Activated CD8-positive, alpha-beta T cell treated with anti-CD3 and anti-CD28 coated beads for 36 hours (primary cell): ENCODE measurements around the gene STAC2. TPM values are rescaled to one million over a fixed set of nuclear protein-coding genes. Genes with fewer than 3 reads are reported as not detected.
A peak's percentile ranks its signal among the peaks of the same experiment; 100 is the strongest.

ENCODE experiments used
- ATAC-seq: fragments of 200-7000 bp; cut with Tn5 transposase; one replicate; pipeline ENCODE4 v1.10.0; 2021; ENCODE audit warnings: mild to moderate bottlenecking, moderate library complexity
- CTCF ChIA-PET: fragments of 350-600 bp; sonication (Branson Sonifier 250); formaldehyde crosslinking; loops from one replicate; lab custom pipeline; 2021; ENCODE audit warnings: antibody characterized with exemption; lab: Charles Lee
- POLR2A ChIA-PET: fragments of 350-600 bp; sonication (Branson Sonifier 250); formaldehyde crosslinking; loops from one replicate; lab custom pipeline; 2021; ENCODE audit warnings: antibody characterized with exemption; lab: Charles Lee
- DNase-seq: peaks from one replicate; pipeline ENCODE4 v3.0.0-alpha.2; 2020
- H3K27ac Mint-ChIP-seq: one replicate; pipeline ENCODE4 v1.8.0; 2021; ENCODE audit warnings: mild to moderate bottlenecking, mixed read lengths
- H3K27me3 Mint-ChIP-seq: one replicate; pipeline ENCODE4 v1.8.0; 2021; ENCODE audit warnings: mixed read lengths
- H3K36me3 Mint-ChIP-seq: one replicate; pipeline ENCODE4 v1.8.0; 2021; ENCODE audit warnings: low read depth, mixed read lengths
- H3K4me1 Mint-ChIP-seq: one replicate; pipeline ENCODE4 v1.8.0; 2021; ENCODE audit warnings: low read depth, mixed read lengths
- H3K4me3 Mint-ChIP-seq: one replicate; pipeline ENCODE4 v1.8.0; 2021; ENCODE audit warnings: mild to moderate bottlenecking, moderate library complexity, mixed read lengths
- H3K9me3 Mint-ChIP-seq: one replicate; pipeline ENCODE4 v1.8.0; 2021; ENCODE audit warnings: mixed read lengths
- intact Hi-C: fragments of 100-400 bp; cut with micrococcal nuclease; formaldehyde crosslinking; loops from one replicate; pipeline ENCODE4 v1.10.0; 2022
- total RNA-seq, 2 experiments: library from RNA; stranded (reverse); gene quantifications; one replicate each; pipeline ENCODE4 v1.2.3, GENCODE V29; 2021
- TF ChIP-seq, protein P1 (sequence below): fragments of 200-600 bp; IDR thresholded peaks from one replicate; pipeline ENCODE4 v1.8.0; 2022; ENCODE audit warnings: antibody characterized with exemption, mild to moderate bottlenecking

The STAC2 gene
- total RNA-seq, 2 experiments from 2014 or later: 0.47 to 0.56 TPM

DNA sequence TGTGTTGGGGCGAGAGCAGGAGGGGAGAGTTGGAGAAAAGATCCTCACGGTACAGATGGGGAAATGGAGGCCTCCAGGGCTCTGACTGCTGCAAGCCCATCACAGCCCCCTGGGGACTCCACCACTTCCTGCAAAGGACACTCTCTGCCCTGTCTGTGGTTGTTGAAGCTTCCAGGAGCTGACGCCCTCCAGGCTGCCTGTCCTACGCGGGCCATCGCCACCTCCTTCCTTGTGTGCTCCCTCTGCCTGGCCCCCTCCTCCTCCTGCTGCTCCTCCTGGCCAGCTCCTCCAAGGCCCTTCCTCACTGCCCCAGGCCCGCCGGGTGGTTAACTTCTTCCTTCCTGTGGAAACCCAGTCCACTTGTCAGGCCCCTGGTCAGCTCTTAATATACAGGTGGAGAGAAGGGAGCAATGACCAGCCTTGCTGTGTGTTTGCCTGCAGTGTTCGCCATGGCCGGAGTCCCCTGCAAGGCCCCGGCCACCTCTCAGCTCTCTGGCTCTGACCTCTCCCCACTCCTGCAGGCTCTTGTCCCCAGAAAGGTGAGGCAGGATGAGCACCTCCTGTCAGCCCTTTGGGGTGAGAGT is 18.4 kb upstream of the STAC2 start:
- ChIA-PET POLR2A (interaction anchor here (1.0 to 3.0 kb wide), 9 partner anchors 8 to 217 kb away, joined by 3 to 29 read pairs (median 3); partner anchors contain the start of genes CDK12 and RPL19), CTCF (interaction anchor here (0.7 to 10.7 kb wide), 48 partner anchors 7 to 480 kb away, joined by 3 to 194 read pairs (median 4); partner anchors contain the start of genes ARL5C, FBXL20, PLXDC1 and RPL19)
- H3K36me3 Mint-ChIP-seq: no peaks in the 10 kb centered on the region
- no peaks in the 10 kb centered on the region for H3K27me3 Mint-ChIP-seq
- ATAC-seq (no peak), DNase-seq (peak; percentile 32)
- no peak overlapping the region for H3K4me3 Mint-ChIP-seq
- H3K9me3 Mint-ChIP-seq: no peaks in the 10 kb centered on the region
- H3K27ac Mint-ChIP-seq: no peak overlapping the region
- H3K4me1 Mint-ChIP-seq: peaks cover 21% of the 10 kb centered on the region
- TF ChIP-seq, protein P1, sequence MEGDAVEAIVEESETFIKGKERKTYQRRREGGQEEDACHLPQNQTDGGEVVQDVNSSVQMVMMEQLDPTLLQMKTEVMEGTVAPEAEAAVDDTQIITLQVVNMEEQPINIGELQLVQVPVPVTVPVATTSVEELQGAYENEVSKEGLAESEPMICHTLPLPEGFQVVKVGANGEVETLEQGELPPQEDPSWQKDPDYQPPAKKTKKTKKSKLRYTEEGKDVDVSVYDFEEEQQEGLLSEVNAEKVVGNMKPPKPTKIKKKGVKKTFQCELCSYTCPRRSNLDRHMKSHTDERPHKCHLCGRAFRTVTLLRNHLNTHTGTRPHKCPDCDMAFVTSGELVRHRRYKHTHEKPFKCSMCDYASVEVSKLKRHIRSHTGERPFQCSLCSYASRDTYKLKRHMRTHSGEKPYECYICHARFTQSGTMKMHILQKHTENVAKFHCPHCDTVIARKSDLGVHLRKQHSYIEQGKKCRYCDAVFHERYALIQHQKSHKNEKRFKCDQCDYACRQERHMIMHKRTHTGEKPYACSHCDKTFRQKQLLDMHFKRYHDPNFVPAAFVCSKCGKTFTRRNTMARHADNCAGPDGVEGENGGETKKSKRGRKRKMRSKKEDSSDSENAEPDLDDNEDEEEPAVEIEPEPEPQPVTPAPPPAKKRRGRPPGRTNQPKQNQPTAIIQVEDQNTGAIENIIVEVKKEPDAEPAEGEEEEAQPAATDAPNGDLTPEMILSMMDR: no peak
- intact Hi-C loops: loop anchor here (2.0 kb wide), 1 partner anchor 37 kb away; no protein-coding TSS in a partner anchor

DNA sequence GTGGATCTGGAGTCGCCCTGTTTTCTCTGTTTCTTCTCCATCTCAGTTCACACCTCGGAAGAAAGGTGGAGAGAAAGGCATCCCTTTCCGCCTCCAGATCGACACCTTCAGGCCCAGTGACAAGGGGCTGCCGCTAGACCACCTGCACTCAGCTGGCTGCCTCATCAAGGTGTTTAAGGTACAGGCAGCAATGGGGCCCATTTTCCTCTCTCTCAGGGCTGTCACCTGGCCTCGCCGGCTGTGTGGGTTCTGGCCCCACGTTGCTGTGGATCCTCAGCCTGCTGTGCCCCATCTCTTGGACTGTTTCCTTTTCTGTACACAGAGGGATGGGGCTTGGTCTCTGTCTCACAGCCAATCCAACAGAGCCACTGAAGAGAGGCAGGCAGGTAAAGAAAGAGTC is 17.4 kb upstream of the STAC2 start:
- Mint-ChIP-seq H3K36me3 (no peaks in the 10 kb centered on the region), H3K4me3 (no peak overlapping the region), H3K9me3 (no peaks in the 10 kb centered on the region), H3K27ac (no peak overlapping the region), H3K4me1 (peaks cover 28% of the 10 kb centered on the region), H3K27me3 (no peaks in the 10 kb centered on the region)
- CTCF ChIA-PET: interaction anchor here (1.3 to 7.4 kb wide), 7 partner anchors 6 to 79 kb away, joined by 4 to 105 read pairs (median 14); no protein-coding TSS in a partner anchor
- intact Hi-C loops: no loop called here
- DNase-seq (no peak), ATAC-seq (no peak)
- POLR2A ChIA-PET: no interaction called here
- TF ChIP-seq, protein P1: no peak

DNA sequence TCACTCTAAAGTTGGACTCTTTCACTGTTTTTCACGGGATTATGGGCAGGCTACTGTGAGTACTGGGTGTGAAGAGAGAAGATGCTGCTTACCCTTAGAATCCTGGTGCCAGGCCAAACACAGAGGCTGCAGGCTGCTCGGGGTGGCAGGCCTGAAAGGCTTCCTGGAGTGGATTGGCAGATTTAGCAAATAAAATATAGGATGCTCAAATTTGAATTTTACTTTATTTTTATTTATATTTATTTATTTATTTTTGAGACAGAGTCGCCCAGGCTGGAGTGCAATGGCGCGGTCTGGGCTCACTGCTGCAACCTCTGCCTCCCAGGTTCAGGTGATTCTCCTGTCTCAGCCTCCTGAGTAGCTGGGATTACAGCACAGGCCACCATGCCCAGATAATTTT is 14.9 kb upstream of the STAC2 start:
- H3K27me3 Mint-ChIP-seq: no peaks in the 10 kb centered on the region
- H3K36me3 Mint-ChIP-seq: no peaks in the 10 kb centered on the region
- no peak overlapping the region for H3K27ac Mint-ChIP-seq
- POLR2A ChIA-PET: interaction anchor here (0.5 kb wide), 1 partner anchor 29 kb away, joined by 3 read pairs; no protein-coding TSS in a partner anchor
- H3K9me3 Mint-ChIP-seq: no peaks in the 10 kb centered on the region
- DNase-seq: no peak
- CTCF ChIA-PET: interaction anchor here (2.6 to 6.3 kb wide), 4 partner anchors 6 to 66 kb away, joined by 14 to 105 read pairs (median 26); no protein-coding TSS in a partner anchor
- peaks cover 36% of the 10 kb centered on the region for H3K4me1 Mint-ChIP-seq
- ATAC-seq: no peak
- intact Hi-C loops: no loop called here
- H3K4me3 Mint-ChIP-seq: no peak overlapping the region
- TF ChIP-seq, protein P1: no peak

DNA sequence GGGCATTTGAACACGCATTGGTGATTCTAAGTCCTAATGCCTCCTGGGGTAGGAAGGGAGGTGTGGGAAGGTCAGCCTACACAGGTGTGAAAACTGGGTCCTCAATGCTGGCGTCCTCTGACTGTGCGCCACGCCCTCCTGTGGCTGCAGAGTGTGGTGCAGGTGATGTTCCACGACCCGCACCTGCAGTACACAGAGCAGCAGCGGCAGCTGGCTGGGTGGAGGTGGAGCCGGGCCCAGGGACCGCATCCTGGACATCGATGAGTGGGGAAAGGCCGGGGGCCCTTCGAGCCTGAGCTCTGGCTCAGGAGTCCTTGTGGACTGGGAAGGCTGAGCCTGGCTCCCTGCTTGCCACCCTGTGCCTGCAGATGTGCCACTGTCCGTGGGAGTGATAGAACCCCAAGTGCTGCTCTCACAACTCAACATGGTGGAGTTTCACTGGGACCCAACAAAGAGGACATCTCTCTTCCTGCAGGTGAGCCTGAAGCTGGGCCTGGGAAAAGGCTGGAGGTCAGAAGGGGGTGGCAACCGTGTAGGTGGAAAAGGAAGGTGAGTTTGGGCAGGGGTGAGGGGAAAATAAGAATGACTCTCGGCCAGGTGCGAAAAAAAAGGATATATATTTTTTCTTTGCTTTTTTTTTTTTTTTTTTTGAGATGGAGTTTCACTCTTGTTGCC is 14.0 kb upstream of the STAC2 start:
- POLR2A ChIA-PET: interaction anchor here (1.8 to 5.7 kb wide), 2 partner anchors 31 to 34 kb away, joined by 7 to 39 read pairs; no protein-coding TSS in a partner anchor
- H3K36me3 Mint-ChIP-seq: no peaks in the 10 kb centered on the region
- no peak overlapping the region for H3K4me3 Mint-ChIP-seq

More for the DNA sequence above, 14.0 kb upstream of the STAC2 start:
- peak; percentile 86 for DNase-seq
- no peak overlapping the region for H3K27ac Mint-ChIP-seq
- intact Hi-C loops: no loop called here
- no peaks in the 10 kb centered on the region for H3K27me3 Mint-ChIP-seq
- CTCF ChIA-PET: interaction anchor here (0.6 to 10.9 kb wide), 9 partner anchors 7 to 181 kb away, joined by 3 to 516 read pairs (median 7); partner anchors contain the start of genes PLXDC1 and RPL19
- ATAC-seq: peak; percentile 61
- H3K9me3 Mint-ChIP-seq: no peaks in the 10 kb centered on the region
- TF ChIP-seq, protein P1: peak; percentile 82
- peaks cover 36% of the 10 kb centered on the region for H3K4me1 Mint-ChIP-seq
